ENCODE measurements around the gene MRFAP1L1. TPM values are rescaled to one million over a fixed set of nuclear protein-coding genes. Genes with fewer than 3 reads are reported as not detected.

MRFAP1L1 gene
- total and polyA plus RNA-seq, 2 experiments from 2014 or later: 61.6 to 73.8 TPM

DNA sequence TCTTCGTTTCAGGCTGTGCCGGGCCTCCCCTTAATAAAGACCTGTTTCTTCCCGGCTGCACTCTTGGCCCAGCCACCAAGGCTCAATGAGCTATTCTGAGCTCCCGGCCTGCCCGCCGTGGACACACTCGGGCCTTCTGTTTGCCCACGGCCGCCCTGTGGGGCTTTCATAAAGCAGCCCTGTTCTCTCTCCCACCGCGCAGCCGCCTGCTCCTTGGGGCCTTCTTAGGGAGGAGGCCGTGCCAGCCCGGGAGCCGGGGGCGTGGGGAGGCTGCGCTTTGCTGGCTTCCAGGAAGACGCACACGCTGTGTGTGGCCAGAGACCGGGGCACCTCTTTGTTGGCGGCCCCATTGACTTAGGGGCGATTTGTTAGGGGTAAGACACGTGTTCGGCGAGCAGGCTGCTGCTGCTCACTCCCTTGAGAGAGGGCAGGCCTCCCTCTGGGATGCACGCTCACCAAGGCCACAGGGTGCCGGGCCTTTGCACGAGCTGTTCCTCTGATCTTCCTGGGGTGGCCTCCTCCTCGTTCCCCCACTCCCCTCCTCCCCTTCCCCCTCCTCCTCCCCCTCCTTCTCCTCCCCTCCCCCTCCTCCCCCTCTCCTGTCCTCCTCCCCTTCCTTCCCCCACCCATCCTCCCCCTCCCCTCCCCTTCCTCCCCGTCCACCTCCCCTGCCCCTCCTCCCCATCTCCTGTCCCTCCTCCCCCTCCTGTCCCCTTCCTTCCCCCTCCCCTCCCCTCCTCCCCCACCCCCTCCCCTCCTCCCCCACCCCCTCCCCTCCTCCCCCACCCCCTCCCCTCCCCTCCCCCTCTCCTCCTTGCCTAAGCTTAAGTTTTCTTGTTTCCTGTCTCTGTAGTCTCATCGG is 17.6 kb upstream of the MRFAP1L1 start:
- H4K20me1 ChIP-seq (replicated peaks; ENCODE audit: insufficient read depth): no peaks in the 10 kb centered on the region
- H3K9me2 ChIP-seq (ENCODE audit: insufficient read depth): no peaks in the 10 kb centered on the region
- DNase-seq (ENCODE audit: low spot score) (peak; percentile 27), ATAC-seq (peak; percentile 87)
- 0 out of 2 replicates have a peak overlapping the region, but pooled peaks have one; percentile 81 for H2AFZ ChIP-seq
- H3K27me3 Mint-ChIP-seq (ENCODE audit: insufficient read depth, low read depth, poor library complexity): peaks cover 11% of the 10 kb centered on the region
- H3K4me3 Mint-ChIP-seq: no peak overlapping the region
- TF ChIP-seq CTCF (conservative IDR thresholded peaks at IDR 0.05; ENCODE audit: low read depth in 2 of 2) (no peak), EZH2phosphoT487 (IDR thresholded peaks at IDR 0.05; ENCODE audit: unreplicated experiment) (no peak), JUNB (IDR thresholded peaks at IDR 0.05; ENCODE audit: unreplicated experiment) (no peak), ZNF331 (CRISPR knock-in tag; IDR thresholded peaks at IDR 0.05; ENCODE audit: low read depth) (no peak), ETS1 (IDR thresholded peaks at IDR 0.05) (no peak), REST (IDR thresholded peaks at IDR 0.05; ENCODE audit: unreplicated experiment) (no peak), CREB1 (CRISPR knock-in tag; IDR thresholded peaks at IDR 0.05; ENCODE audit: low read depth) (no peak), NANOG (IDR thresholded peaks at IDR 0.05; ENCODE audit: borderline replicate concordance) (no peak), STAT1 (IDR thresholded peaks at IDR 0.05; ENCODE audit: unreplicated experiment) (no peak), ZNF114 (CRISPR knock-in tag; IDR thresholded peaks at IDR 0.05) (no peak), POLR2AphosphoS5 (IDR thresholded peaks at IDR 0.05; ENCODE audit: low read depth) (no peak), EZH2 (IDR thresholded peaks at IDR 0.05; ENCODE audit: low read depth, unreplicated experiment) (no peak), ZNF462 (CRISPR knock-in tag; IDR thresholded peaks at IDR 0.05) (no peak)
- H3K36me3 ChIP-seq (ENCODE audit: insufficient read depth): no peaks in the 10 kb centered on the region
- H3K4me1 Mint-ChIP-seq: peaks cover 17% of the 10 kb centered on the region
- no peak overlapping the region for H3K4me3 ChIP-seq
- H3K9me3 Mint-ChIP-seq: no peaks in the 10 kb centered on the region
- no peaks in the 10 kb centered on the region for H3K27me3 ChIP-seq (ENCODE audit: insufficient read depth)
- H3K4me2 ChIP-seq: peak overlapping the region; percentile 65; the same call in 1 of the 2 replicates
- no peak overlapping the region for H3K27ac ChIP-seq (ENCODE audit: low read depth)
- H3K27ac Mint-ChIP-seq: no peak overlapping the region
- H3K4me1 ChIP-seq (ENCODE audit: insufficient read depth): no peaks in the 10 kb centered on the region; the same call in 1 of the 2 replicates
- H3K36me3 Mint-ChIP-seq (ENCODE audit: low read depth): no peaks in the 10 kb centered on the region
- peaks cover 9% of the 10 kb centered on the region for H3F3A ChIP-seq (replicated peaks; ENCODE audit: low read depth)
- H3K79me2 ChIP-seq (replicated peaks; ENCODE audit: insufficient read depth): no peaks in the 10 kb centered on the region
